Anterior cingulate cortex (tissue), 58 donors: ENCODE measurements around the gene TENT4B.
"Not testable (repeated sequence)": the region's sequence is repeated elsewhere in the genome, so short reads cannot be mapped to it uniquely, and the experiment has no call there.

Source experiments
- DNase-seq, 58 donors: peaks; one replicate each; lab custom pipeline; 2025; lab: John Stamatoyannopoulos, UW

Gene TENT4B

DNA sequence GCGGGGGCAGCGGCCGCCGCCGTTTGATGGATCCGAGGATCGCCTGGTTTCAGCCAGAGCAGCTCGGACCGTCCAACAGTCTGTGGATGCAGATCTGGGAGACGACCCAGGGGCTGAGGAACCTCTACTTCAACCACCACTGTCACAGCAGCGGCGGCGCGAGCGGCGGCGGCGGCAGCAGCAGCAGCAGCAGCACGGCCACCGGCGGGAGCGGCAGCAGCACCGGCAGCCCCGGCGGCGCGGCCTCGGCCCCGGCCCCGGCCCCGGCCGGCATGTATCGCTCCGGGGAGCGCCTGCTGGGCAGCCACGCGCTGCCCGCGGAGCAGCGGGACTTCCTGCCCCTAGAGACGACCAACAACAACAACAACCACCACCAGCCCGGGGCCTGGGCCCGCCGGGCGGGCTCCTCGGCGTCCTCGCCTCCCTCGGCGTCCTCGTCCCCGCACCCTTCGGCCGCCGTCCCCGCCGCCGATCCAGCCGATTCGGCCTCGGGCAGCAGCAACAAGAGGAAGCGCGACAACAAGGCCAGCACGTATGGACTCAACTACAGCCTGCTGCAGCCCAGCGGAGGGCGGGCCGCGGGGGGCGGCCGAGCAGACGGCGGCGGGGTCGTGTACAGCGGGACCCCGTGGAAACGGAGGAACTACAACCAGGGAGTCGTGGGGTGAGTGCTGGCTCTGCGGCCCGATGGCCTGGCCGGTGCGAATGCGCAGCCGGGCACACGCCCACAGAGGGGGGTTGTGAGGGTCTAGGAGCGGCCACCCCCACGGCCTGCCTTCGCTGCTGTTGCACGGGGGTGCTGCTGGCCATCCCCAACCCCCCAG, 702 bp downstream of the TENT4B start:
- DNase-seq: peak in 29 of 58 donors; percentile 24 to 68 (median 53)

DNA sequence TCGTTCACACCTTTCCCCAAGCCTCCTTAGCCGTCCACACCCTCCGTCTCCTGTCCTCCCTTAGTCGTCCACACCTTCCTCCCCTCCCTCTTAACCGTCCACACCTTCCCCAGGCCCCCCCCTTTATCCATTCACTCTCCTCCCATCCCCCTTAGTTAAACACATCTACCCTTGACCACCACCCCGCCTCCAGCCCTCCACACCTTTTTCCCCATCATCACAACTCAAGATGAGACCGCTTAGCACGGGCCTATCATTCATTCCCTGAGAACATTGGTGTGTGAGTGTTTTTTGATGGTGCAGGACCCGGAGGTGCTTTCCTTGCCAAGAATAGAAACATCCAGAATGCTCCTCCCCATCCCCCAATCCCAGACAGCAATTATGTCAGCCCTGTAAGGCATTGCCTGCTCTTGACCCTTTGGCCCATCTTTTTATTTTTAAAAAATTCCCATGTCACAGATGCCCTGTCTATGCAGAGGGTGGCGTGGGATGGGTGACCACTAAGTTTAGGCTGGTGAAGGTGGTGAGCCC, 1.4 kb downstream of the TENT4B start:
- DNase-seq: peak in 13 of 58 donors; percentile 4 to 46 (median 14)

DNA sequence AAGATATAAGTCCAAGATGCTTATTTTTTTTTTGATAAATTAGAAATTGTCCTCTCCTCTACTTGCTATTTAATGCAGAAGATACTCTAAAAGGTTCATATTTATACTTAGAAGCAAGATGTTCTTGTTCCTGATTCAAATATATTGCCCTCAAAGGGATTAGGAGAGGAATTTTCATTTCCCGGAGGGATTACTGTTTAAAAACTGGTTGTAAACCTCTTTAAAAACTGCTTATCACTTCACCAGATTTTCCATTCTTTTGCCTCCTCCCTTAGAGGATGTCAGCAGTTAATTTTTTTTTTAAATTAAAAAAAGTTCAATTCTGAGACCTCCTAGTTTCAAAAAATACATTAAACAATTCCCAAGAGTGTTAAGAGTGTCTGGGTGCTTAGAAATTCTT, 2.8 kb downstream of the TENT4B start:
- DNase-seq: no peak

DNA sequence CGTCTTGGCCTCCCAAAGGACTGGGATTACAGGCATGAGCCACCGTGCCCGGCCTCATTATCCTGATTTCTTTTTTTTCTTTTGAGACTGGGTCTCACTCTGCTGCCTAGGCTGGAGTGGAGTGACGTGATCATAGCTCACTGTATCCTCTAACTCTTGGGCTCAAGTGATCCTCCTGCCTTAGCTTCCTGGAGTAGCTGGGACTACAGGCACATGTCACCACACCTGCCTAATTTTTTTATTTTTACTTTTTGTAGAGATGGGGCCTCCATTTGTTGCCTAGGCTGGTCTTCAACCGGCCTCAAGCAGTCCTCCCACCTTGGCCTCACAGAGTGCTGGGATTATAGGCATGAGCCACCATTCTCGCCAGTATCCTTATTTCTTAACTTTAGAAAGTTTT, 3.5 kb downstream of the TENT4B start:
- no peak for DNase-seq

DNA sequence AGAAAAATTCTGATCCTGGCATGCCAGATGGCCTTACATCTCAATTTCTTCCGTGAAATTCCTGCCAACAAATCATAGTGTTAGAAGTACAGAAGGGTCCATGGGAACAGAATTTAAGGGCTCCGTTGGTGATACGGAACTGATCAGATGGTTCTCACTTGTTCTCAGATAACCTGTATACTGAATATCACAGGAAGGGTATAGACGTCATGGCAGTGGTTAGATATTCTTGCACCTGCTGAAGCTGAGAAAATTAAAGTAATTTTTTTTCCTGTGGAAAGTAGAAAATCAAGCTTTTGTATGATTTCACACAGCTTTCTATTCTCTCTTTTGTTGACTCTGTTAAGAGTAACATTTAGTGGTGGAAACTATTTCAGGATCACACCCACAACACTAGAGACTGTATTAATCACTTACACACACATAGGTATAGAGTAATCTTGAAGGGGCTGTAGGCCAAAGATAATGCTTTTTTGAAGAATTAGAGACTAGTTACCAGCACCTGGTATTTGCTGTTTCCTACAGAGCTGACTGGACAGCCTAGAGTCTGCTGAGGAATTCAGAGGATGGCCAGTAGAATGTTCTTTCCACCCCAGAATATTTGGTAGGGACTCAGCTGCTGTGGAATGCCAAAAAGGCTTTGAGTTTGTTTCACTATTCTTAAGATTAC, 7.5 kb downstream of the TENT4B start:
- no peak for DNase-seq

DNA sequence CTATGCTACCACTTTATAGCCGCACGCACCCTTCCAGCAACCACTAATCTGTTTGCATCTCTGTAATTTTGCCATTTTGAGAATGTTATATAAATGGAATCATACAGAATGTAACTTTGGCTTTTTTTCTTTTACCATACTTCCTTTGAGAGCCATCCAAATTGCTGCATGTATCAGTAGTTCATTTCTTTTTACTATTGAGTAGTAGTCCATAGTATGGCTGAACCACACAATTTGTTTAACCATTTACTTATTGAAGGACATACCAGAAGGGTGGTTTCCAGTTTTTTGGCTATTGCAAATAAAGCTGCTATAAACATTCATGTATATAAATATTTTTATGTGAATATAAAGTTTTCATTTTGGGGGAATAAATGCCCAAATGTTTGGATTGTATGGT, 8.8 kb downstream of the TENT4B start:
- no peak for DNase-seq

DNA sequence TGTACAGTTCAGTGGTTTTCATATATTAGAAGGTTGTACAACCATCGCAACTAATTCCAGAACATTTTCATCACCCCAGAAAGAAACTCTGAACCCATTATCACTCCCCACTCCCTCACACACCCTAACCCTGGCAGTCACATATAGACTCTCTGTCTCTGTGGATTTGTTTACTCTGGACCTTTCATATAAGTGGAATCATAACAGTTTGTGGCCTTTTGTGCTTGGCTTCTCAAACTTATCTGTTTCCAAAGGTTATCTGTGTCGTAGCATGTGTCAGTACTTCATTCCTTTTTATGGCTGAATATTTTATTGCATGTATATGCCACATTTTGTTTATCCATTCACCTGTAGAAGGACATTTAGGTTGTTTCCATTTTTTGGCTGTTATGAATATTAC, 12.4 kb downstream of the TENT4B start:
- DNase-seq: no peak

DNA sequence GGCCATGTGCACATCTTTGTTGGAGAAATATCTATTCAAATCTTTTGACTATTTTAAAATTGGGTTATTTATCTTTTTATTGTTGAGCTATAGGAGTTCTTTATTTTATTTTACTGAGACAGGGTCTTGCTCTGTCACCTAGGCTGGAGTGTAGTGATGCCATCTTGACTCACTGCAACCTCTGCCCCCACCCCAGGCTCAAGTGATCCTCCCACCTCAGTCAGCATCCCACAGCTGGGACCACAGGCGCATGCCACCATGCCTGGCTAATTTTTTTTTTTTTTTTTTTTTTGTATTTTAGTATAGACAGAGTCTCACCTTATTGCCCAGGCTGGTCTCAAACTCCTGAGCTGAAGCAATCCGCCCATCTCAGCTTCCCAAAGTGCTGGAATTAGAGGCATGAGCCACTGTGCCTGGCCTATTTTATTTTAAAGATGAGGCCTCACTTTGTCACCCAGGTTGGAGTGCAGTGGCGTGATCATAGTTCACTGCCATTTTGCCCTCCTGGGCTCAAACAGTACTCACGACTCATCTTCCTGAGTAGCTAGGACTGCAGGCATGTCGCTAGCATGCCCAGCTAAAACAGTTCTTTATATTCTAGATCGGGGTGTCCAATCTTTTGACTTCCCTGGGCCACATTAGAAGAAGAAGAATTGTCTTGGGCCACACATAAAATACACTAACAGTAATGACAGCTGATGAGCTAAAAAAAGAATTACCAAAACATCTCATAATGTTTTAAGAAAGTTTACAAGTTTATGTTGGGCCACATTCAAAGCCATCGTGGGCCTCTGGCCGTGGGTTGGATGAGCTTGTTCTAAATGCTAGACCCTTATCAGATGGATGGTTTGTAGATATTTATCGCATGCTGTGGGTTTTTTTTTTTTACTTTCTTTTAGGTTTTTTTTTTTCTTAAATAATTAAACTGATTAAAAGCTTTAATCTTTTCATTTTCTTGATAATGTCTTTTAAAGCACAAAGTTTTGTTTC, 13.7 kb downstream of the TENT4B start:
- no peak for DNase-seq

DNA sequence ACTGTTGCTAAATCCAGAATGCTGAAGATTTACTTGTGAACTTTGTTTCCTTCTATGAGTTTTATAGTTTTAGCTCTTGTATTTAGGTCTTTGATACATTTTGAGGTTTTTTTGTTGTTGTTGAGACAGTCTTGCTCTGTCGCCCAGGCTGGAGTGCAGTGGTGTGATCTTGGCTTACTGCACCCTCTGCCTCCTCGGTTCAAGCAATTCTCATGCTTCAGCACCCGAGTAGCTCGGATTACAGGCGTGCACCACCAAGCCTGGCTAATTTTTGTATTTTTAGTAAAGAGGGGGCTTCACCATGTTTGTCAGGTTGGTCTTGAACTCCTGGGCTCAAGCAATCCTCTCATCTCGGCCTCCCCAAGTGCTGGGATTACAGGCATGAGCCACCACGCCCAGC, 14.4 kb downstream of the TENT4B start:
- no peak for DNase-seq

DNA sequence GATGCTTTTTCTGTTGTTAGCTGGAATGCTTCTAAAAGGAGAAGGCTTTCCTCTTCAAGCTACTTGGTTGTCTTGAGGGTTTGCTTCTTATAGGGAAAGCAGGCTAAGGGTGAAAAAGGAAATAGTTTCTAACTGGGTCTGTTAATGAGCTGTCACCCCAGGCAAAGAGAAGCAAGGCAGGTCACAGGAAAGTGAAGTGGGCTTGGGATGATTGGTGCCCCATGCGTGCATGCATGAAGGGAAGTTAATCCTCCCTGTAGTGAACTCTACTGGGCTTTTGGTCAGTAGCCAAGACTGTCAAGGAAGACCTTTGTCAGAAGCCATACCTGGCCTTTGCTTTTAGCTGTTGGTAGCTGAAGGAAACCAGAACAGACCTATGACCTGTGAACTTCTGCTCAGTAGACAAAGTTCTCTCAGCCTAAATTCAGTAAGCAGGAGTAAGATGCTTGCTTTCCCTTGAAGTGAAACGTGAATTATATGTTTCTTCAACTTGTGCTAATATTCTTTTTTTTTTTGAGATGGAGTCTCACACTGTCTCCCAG, 16.5 kb downstream of the TENT4B start:
- no peak for DNase-seq

DNA sequence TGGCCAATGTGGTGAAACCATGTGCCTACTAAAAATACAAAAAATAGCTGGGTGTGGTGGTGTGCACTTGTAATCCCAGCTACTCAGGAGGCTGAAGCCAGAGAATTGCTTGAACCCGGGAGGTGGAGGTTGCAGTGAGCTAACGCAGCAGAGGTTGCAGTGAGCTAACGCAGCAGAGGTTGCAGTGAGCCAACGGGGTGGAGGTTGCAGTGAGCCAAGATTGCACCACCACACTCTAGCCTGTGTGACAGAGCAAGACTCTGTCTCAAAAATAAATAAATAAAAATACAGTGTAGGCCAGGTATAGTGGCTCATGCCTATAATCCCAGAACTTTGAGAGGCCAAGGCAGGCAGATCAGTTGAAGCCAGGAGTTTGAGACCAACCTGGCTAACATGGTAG, 18.7 kb downstream of the TENT4B start:
- not testable (repeated sequence) for DNase-seq

DNA sequence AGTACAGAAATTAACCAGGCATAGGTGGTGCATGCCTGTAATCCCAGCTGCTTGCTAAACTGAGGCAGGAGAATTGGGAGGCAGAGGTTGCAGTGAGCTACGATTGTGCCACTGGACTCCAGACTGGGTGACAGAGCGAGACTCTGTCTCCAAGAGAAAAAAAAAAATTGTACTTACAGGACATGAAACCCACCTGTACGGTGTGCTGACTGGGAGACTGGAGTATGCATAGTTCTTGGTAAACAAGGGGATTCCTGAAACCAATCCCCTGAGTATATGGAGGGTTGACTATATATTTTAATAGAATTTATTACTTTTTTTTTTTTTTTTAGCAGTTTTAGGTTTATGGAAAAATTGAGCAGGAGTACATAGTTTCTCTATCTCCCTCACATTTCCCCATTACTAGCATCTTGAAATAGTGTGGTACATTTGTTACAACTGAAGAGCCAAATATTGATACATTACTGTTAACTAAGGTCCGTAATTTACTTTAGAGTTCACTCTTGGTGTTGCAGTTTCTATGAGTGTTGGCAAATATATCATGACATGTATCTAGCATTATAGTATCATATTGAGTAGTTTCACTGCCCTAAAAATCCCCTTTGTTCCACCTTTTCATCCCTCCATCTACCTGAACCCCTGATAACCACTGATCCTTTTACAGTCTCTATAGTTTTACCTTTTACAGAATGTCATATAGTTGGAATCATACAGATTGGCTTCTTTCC, 19.3 kb downstream of the TENT4B start:
- no peak for DNase-seq

DNA sequence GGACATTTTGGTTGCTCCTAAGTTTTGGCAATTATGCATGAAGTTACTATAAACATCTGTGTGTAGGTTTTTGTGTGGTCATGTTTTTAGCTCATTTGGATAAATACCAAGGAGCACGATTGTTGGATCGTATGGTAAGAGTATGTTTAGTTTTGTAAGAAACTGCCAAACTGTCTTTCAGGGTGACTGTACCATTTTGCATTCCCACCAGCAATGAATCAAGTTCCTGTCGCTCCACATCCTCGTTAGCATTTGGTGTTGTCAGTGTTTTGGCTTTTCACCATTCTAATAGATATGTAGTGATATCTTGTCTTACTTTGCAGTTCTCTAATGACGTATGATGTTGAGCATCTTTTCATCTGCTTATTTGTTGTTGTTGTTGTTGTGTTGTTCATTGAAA, 20.2 kb downstream of the TENT4B start:
- no peak for DNase-seq

DNA sequence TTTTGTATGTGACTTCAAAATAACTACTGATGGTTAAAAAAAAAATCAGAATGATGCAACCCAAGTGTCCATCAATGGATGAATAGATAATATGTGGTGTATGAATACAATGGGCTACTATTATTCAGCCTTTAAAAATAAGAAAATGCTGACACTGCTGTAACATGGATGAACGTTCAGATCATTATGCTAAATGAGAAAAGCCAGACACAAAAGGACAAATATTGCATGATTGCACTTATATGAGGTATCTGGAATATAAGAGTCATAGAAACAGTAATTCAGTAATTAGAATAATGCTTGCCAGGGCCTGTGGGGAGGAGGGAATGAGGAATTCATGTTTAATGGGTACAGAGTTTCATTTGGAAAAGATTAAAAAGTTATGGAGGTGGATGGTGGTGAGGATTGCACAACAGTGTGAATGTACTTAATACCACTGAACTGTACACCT, 25.4 kb downstream of the TENT4B start:
- DNase-seq: no peak

DNA sequence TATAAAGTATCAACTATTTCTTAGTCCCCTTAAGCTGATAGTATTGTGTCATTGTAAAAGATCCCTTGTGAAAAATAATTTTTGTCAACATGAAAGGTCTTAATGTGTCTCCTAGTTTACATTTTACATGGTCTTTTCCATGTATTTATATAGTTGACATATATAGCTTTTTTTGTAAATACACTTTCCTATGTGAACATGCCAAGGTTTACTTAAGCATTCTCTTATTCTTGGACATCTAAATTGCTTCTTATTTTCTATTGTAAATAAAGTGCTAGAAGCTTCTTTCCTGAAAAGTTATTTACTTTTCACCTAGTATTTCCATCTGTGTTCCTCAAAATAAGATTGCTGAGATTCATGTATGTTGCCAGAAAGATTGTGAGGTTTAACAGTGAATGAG, 29.3 kb downstream of the TENT4B start:
- DNase-seq: no peak

DNA sequence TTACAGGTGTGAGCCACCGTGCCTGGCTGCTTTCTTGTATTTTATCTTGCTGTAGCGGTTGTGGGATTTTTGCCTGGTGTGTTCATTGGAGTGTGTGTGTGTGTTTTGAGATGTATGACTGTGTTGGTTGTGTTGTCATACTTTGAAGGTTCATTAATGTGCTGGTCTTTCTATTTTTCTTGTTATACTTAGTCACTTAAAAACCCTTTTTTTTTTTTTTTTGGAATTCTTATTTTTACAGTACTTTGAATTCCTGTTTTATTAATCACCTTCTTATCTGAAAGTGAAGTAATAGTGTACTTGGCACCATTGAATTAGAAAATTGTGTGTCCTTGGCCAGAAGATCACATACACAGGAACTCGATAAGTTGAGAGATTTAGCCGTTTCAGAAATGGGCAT, 30.2 kb downstream of the TENT4B start:
- DNase-seq: no peak

DNA sequence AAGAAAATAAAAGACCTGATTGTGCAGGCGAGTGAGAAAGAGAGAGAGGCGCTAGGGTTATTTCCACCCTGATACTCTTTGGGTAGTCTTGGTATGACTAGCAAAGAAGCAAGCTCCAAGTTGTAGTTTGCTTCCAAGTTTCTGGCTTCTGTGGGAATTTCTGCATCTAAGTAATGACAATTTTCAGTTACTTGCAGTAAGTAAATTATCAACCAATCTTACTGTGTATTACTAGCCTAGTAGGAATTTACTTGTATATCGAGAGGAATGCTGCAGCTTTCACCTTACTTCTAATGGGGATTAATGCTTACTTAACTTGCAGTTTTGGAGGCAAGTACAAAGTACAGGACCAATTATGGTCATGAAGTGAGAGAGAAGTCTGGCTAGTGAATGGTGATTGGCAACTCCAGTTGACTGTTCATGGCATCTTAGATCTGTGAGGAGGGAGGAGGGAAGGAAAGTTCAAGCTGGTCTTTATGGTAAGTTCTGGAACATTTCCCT, 31.9 kb downstream of the TENT4B start:
- no peak for DNase-seq

DNA sequence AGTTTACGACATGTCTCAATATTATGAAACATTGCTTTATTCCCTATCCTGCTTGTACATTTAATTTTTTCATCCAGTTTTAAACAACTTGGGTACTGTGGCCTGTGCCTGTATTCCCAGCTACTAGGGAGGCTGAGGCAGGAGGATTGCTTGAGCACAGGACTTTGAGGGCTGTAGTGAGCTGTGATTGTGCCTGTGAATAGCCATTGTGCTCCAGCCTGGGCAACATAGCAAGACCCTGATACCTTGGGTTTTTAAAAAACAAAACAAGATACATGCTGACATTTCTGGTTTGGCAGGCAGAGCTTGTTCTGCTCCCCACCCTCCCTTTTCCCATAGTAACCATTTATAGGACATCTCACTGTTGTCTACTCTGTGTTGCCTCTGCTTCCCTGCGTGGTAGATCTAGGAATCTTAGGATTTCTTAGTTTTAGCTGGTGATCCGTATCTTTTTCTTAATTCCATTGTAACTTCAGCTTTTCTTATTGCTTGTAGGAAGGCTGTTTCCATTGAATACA, 35.6 kb downstream of the TENT4B start:
- DNase-seq: no peak

DNA sequence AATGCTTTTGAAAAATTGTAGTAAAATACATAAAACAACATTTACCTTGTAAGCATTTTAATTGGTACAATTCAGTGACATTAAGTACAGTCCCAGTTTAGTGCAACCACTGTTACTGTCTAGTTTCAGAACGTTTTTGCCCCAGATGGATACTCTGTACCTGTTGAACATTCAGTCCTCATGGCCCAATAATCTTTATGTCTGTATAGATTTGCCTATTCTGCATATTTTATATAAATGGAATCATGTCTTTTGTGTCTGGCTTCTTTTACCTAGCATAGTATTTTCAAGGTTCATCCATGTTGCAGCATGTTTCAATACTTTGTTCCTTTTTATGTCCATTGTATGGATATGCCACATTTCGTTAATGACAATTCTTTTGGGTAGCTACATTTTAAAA, 37.2 kb downstream of the TENT4B start:
- no peak for DNase-seq
